T-cell (primary cell): Measurements from ENCODE around the gene SF3B6. TPM values are rescaled to one million over a fixed set of nuclear protein-coding genes. Genes with fewer than 3 reads are reported as not detected.

ENCODE experiments used
- ATAC-seq, 4 experiments: fragments of 200-7000 bp in 3 of 4; fragments of 150-1000 bp in 1 of 4; cut with Tn5 transposase; replicated peaks in 1 of 4; 1 replicate in 3 of 4; 2 replicates in 1 of 4; pipeline ENCODE4 v1.10.0; 2021; ENCODE audit warnings: moderate library complexity in 3 of 4, mild to moderate bottlenecking in 2 of 4, moderate number of reproducible peaks in 1 of 4
- CTCF ChIA-PET, 2 donors: fragments of 300-600 bp; sonication (Branson Sonifier 250); formaldehyde crosslinking; loops; one replicate each; lab custom pipeline; 2022; ENCODE audit warnings: antibody characterized with exemption in 2 of 2; lab: Charles Lee
- POLR2A ChIA-PET, 2 donors: fragments of 300-600 bp; sonication (Branson Sonifier 250); formaldehyde crosslinking; loops; one replicate each; lab custom pipeline; 2022; ENCODE audit warnings: antibody characterized with exemption in 2 of 2; lab: Charles Lee
- DNase-seq, 35 experiments: peaks; one replicate each; pipeline versions ENCODE4 v3.0.0 to v3.0.0-alpha.2; 2013 to 2023
- H3K27ac ChIP-seq: one replicate; pipeline ENCODE4 v1.5.1; 2013; ENCODE audit warnings: low read length
- H3K27me3 ChIP-seq, 2 experiments: replicated peaks in 1 of 2; 1 replicate in 1 of 2; 2 replicates in 1 of 2; pipeline versions ENCODE4 v1.6.1 to v1.7.0; 2013; ENCODE audit warnings: low read length in 1 of 2, mixed read lengths in 1 of 2; ENCODE audit not compliant: control insufficient read depth in 2 of 2, insufficient read depth in 2 of 2; ENCODE audit errors: extremely low read depth in 1 of 2
- H3K36me3 ChIP-seq, 2 donors: 1 replicate in 1 of 2; 2 replicates in 1 of 2; pipeline versions ENCODE4 v1.6.1 to v1.7.0; 2013; ENCODE audit warnings: low read length in 1 of 2; ENCODE audit not compliant: control insufficient read depth in 2 of 2, insufficient read depth in 1 of 2; ENCODE audit errors: extremely low read depth in 1 of 2
- H3K4me1 ChIP-seq, 2 experiments: 1 replicate in 1 of 2; 2 replicates in 1 of 2; pipeline versions ENCODE4 v1.6.1 to v1.7.0; 2013; ENCODE audit warnings: low read length in 2 of 2, mixed read lengths in 1 of 2; ENCODE audit not compliant: insufficient read depth in 2 of 2, control insufficient read depth in 1 of 2; ENCODE audit errors: extremely low read depth in 1 of 2
- H3K4me3 ChIP-seq, 2 donors: 1 replicate in 1 of 2; 2 replicates in 1 of 2; pipeline versions ENCODE4 v1.5.1 to v1.7.0; 2013; ENCODE audit warnings: mild to moderate bottlenecking in 2 of 2, low read length in 1 of 2, moderate library complexity in 1 of 2; ENCODE audit not compliant: control insufficient read depth in 1 of 2; ENCODE audit errors: extremely low read depth in 1 of 2
- H3K9me3 ChIP-seq: 2 replicates; pipeline ENCODE4 v1.7.0; 2013
- H3K27ac Mint-ChIP-seq, 2 donors: one replicate each; pipeline ENCODE4 v1.8.0; 2020 to 2021; ENCODE audit warnings: mild to moderate bottlenecking in 2 of 2, mixed read lengths in 2 of 2
- H3K27me3 Mint-ChIP-seq, 2 donors: one replicate each; pipeline ENCODE4 v1.8.0; 2021 to 2022; ENCODE audit warnings: mixed read lengths in 2 of 2
- H3K36me3 Mint-ChIP-seq: one replicate; pipeline ENCODE4 v1.8.0; 2021; ENCODE audit warnings: mixed read lengths
- H3K4me1 Mint-ChIP-seq, 3 donors: one replicate each; pipeline ENCODE4 v1.8.0; 2020 to 2022; ENCODE audit warnings: mixed read lengths in 3 of 3, mild to moderate bottlenecking in 1 of 3
- H3K4me3 Mint-ChIP-seq, 3 donors: one replicate each; pipeline ENCODE4 v1.8.0; 2020 to 2022; ENCODE audit warnings: mild to moderate bottlenecking in 3 of 3, mixed read lengths in 3 of 3, moderate library complexity in 3 of 3
- H3K9me3 Mint-ChIP-seq, 3 donors: one replicate each; pipeline ENCODE4 v1.8.0; 2020 to 2022; ENCODE audit warnings: mixed read lengths in 3 of 3
- WGBS: methylation state at CpG from one replicate; pipeline ENCODE4 v1.1.5; 2013; ENCODE audit warnings: missing lambda C conversion rate; ENCODE audit not compliant: insufficient coverage; 5-methylcytosine and 5-hydroxymethylcytosine counted together
- total RNA-seq, 35 experiments: library from RNA in 6 of 35; stranded (reverse) in 6 of 35; fragments of 120-200 nt in 1 of 35; gene quantifications; one replicate each; pipeline versions ENCODE4 v1.2.1 to v1.2.4 and lab custom pipeline; 2013 to 2026

Gene SF3B6
- total RNA-seq, 5 donors from 2014 or later (not counting 1 experiment from before 2014, with no cell fraction given), result 43.7 to 53.0 (median 47.0) TPM

GRCh38 chr2:24082787-24083566 lies 6.9 kb upstream of the SF3B6 start:
- Mint-ChIP-seq H3K27me3 (no peaks in the 10 kb centered on the region), H3K9me3 (no peaks in the 10 kb centered on the region), H3K4me1 (peaks cover 13 to 18% (median 16%) of the 10 kb centered on the region in 3 donors), H3K27ac (no peak overlapping the region), H3K36me3 (peaks cover 5% of the 10 kb centered on the region), H3K4me3 (peak overlapping the region; percentile 77 to 90 (median 82))
- Histone ChIP-seq H3K27ac (no peak overlapping the region), H3K4me3 (no peak overlapping the region), H3K9me3 (no peaks in the 10 kb centered on the region), H3K27me3 (peaks cover 0 to 3% of the 10 kb centered on the region in 2 experiments), H3K36me3 (peaks cover 0 to 4% of the 10 kb centered on the region in 2 donors), H3K4me1 (peaks cover 0 to 20% of the 10 kb centered on the region in 2 experiments)
- CTCF ChIA-PET, result interaction anchor here (0.5 to 3.0 kb wide), 5 partner anchors 13 to 259 kb away, joined by 3 to 55 read pairs (median 4); partner anchors contain the start of gene WDCP (in 1 of the 2)
- POLR2A ChIA-PET, result interaction anchor here in 1 of 2 donors (0.5 to 0.7 kb wide), 3 partner anchors 15 to 566 kb away, joined by 3 to 4 read pairs (median 4); no protein-coding TSS in a partner anchor
- ATAC-seq, result no peak
- WGBS, result 100% methylated on average over 6 of the region's 8 CpGs
- no peak for DNase-seq

- Histone ChIP-seq H3K9me3 (no peaks in the 10 kb centered on the region), H3K27ac (no peak overlapping the region), H3K4me3 (no peak overlapping the region), H3K36me3 (peaks cover 0 to 4% of the 10 kb centered on the region in 2 donors), H3K4me1 (peaks cover 6 to 36% of the 10 kb centered on the region in 2 experiments), H3K27me3 (peaks cover 0 to 3% of the 10 kb centered on the region in 2 experiments)
- no peaks in the 10 kb centered on the region for H3K27me3 Mint-ChIP-seq
- ChIA-PET CTCF (interaction anchor here in 1 of 2 donors (0.8 to 1.1 kb wide), 2 partner anchors 256 kb away, joined by 4 to 6 read pairs; no protein-coding TSS in a partner anchor), POLR2A (no interaction called here)
- H3K9me3 Mint-ChIP-seq, result no peaks in the 10 kb centered on the region
- H3K4me1 Mint-ChIP-seq, result peaks cover 25 to 31% (median 28%) of the 10 kb centered on the region in 3 donors
- H3K27ac Mint-ChIP-seq, result no peak overlapping the region
- ATAC-seq (no peak), DNase-seq (no peak)
- peaks cover 5% of the 10 kb centered on the region for H3K36me3 Mint-ChIP-seq
- no peak overlapping the region for H3K4me3 Mint-ChIP-seq
- 100% methylated on average over 2 of the region's 2 CpGs for WGBS
Measured at GRCh38 chr2:24080701-24081100, 4.6 kb upstream of the SF3B6 start.

- DNase-seq (no peak), ATAC-seq (no peak)
- Histone ChIP-seq H3K4me1 (peaks cover 7 to 25% of the 10 kb centered on the region in 2 experiments), H3K27ac (peak overlapping the region; percentile 77), H3K27me3 (no peaks in the 10 kb centered on the region), H3K36me3 (peaks cover 0 to 11% of the 10 kb centered on the region in 2 donors), H3K4me3 (no peak overlapping the region), H3K9me3 (no peaks in the 10 kb centered on the region)
- ChIA-PET CTCF (interaction anchor here in 1 of 2 donors (0.7 to 1.0 kb wide), 2 partner anchors 12 to 253 kb away, joined by 3 to 7 read pairs; no protein-coding TSS in a partner anchor), POLR2A (no interaction called here)
- Mint-ChIP-seq H3K36me3 (peaks cover 12% of the 10 kb centered on the region), H3K9me3 (no peaks in the 10 kb centered on the region), H3K27ac (peak overlapping the region; percentile 80 to 84), H3K4me1 (peaks cover 26 to 33% (median 31%) of the 10 kb centered on the region in 3 donors), H3K4me3 (peak overlapping the region; percentile 96 to 100 (median 98)), H3K27me3 (no peaks in the 10 kb centered on the region)
- 100% methylated on average over 1 of the region's 2 CpGs for WGBS
Measured at GRCh38 chr2:24077879-24078278, 1.8 kb upstream of the SF3B6 start.

GRCh38 chr2:24077535-24077877 lies 1.4 kb upstream of the SF3B6 start:
- ChIA-PET CTCF (interaction anchor here in 1 of 2 donors (1.2 to 1.4 kb wide), 2 partner anchors 7 to 10 kb away, joined by 3 to 6 read pairs; partner anchors contain the start of gene TP53I3), POLR2A (interaction anchor here in 1 of 2 donors (0.6 to 1.5 kb wide), 2 partner anchors 30 to 716 kb away, joined by 3 to 26 read pairs; partner anchors contain the start of gene WDCP)
- H3K4me3 ChIP-seq, result peak overlapping the region; percentile 42 to 97
- Mint-ChIP-seq H3K36me3 (peaks cover 15% of the 10 kb centered on the region), H3K4me1 (peaks cover 26 to 35% (median 34%) of the 10 kb centered on the region in 3 donors), H3K27ac (peak overlapping the region; percentile 80 to 84), H3K9me3 (no peaks in the 10 kb centered on the region), H3K4me3 (peak overlapping the region; percentile 96 to 100 (median 98)), H3K27me3 (no peaks in the 10 kb centered on the region)
- peak overlapping the region; percentile 77 for H3K27ac ChIP-seq
- H3K9me3 ChIP-seq, result no peaks in the 10 kb centered on the region
- peaks cover 7 to 25% of the 10 kb centered on the region in 2 experiments for H3K4me1 ChIP-seq
- ATAC-seq, result no peak
- WGBS, result 46% methylated on average over 6 of the region's 9 CpGs
- peaks cover 0 to 15% of the 10 kb centered on the region in 2 donors for H3K36me3 ChIP-seq
- no peaks in the 10 kb centered on the region for H3K27me3 ChIP-seq
- no peak for DNase-seq

GRCh38 chr2:24076849-24077534 lies 866 bp upstream of the SF3B6 start:
- H3K9me3 Mint-ChIP-seq, result no peaks in the 10 kb centered on the region
- Histone ChIP-seq H3K4me1 (peaks cover 7 to 25% of the 10 kb centered on the region in 2 experiments), H3K4me3 (peak overlapping the region; percentile 42 to 97), H3K36me3 (peaks cover 0 to 16% of the 10 kb centered on the region in 2 donors), H3K27me3 (no peaks in the 10 kb centered on the region), H3K27ac (peak overlapping the region; percentile 77), H3K9me3 (no peaks in the 10 kb centered on the region)
- H3K4me1 Mint-ChIP-seq, result peaks cover 31 to 39% (median 38%) of the 10 kb centered on the region in 3 donors
- H3K36me3 Mint-ChIP-seq, result peaks cover 19% of the 10 kb centered on the region
- ChIA-PET CTCF (interaction anchor here (0.7 to 2.3 kb wide), 11 partner anchors 8 to 252 kb away, joined by 3 to 20 read pairs (median 4); partner anchors contain the start of genes ATAD2B (in 2 of the 2), FKBP1B (in 1 of the 2), TP53I3 (in 1 of the 2) and WDCP (in 1 of the 2)), POLR2A (interaction anchor here (0.6 to 1.8 kb wide), 10 partner anchors 11 to 717 kb away, joined by 3 to 26 read pairs (median 4); partner anchors contain the start of genes ATAD2B (in 1 of the 2), FKBP1B (in 1 of the 2) and WDCP (in 1 of the 2))
- peak overlapping the region; percentile 98 to 100 for H3K27ac Mint-ChIP-seq
- DNase-seq (peak in 4 of 35 experiments; percentile 3 to 16 (median 10)), ATAC-seq (peak in 2 of 4 experiments; percentile 1 to 25)
- WGBS, result 2% methylated on average over 41 of the region's 41 CpGs
- no peaks in the 10 kb centered on the region for H3K27me3 Mint-ChIP-seq
- H3K4me3 Mint-ChIP-seq, result peak overlapping the region; percentile 96 to 100 (median 98)
